HG03521 (cell line): ENCODE measurements around the gene RBP2.
"Not testable (repeated sequence)": the region's sequence is repeated elsewhere in the genome, so short reads cannot be mapped to it uniquely, and the experiment has no call there.

Experiments
- ATAC-seq: cut with Tn5 transposase; IDR thresholded peaks from one replicate; pipeline ENCODE4 v1.9.1; 2021; ENCODE audit warnings: mild to moderate bottlenecking, moderate library complexity; ENCODE audit not compliant: unreplicated experiment

The RBP2 gene

GRCh38 chr3:139447486-139447885, 28.8 kb downstream of the RBP2 start:
- ATAC-seq, result no peak

GRCh38 chr3:139444446-139444845, 31.9 kb downstream of the RBP2 start:
- no peak for ATAC-seq

- ATAC-seq, result no peak
These were observed 33.1 kb downstream of the RBP2 start for GRCh38 chr3:139443186-139443585.

- no peak for ATAC-seq
These were observed 34.7 kb downstream of the RBP2 start for GRCh38 chr3:139441656-139442055.

- no peak for ATAC-seq
These were observed 35.4 kb downstream of the RBP2 start for GRCh38 chr3:139440639-139441556.

GRCh38 chr3:139439278-139439677, 37.0 kb downstream of the RBP2 start:
- no peak for ATAC-seq

- no peak for ATAC-seq
These were observed 41.5 kb downstream of the RBP2 start for GRCh38 chr3:139434764-139435307.

GRCh38 chr3:139434228-139434627, 42.1 kb downstream of the RBP2 start:
- no peak for ATAC-seq

GRCh38 chr3:139433089-139433488, 43.2 kb downstream of the RBP2 start:
- no peak for ATAC-seq

- ATAC-seq, result no peak
These were observed 45.8 kb downstream of the RBP2 start for GRCh38 chr3:139430493-139430892.

GRCh38 chr3:139427283-139428060, 48.8 kb downstream of the RBP2 start:
- ATAC-seq, result no peak

GRCh38 chr3:139425745-139426400, 50.4 kb downstream of the RBP2 start:
- ATAC-seq, result no peak

- no peak for ATAC-seq
These were observed 53.1 kb downstream of the RBP2 start for GRCh38 chr3:139423232-139423631.

- ATAC-seq, result no peak
These were observed 54.9 kb downstream of the RBP2 start for GRCh38 chr3:139421460-139421859.

GRCh38 chr3:139421040-139421439, 55.3 kb downstream of the RBP2 start:
- no peak for ATAC-seq

GRCh38 chr3:139418144-139418543, 58.2 kb downstream of the RBP2 start:
- no peak for ATAC-seq

GRCh38 chr3:139416275-139416674, 60.0 kb downstream of the RBP2 start:
- no peak for ATAC-seq

GRCh38 chr3:139414608-139415224, 61.6 kb downstream of the RBP2 start:
- ATAC-seq, result no peak

- not testable (repeated sequence) for ATAC-seq
These were observed 63.4 kb downstream of the RBP2 start for GRCh38 chr3:139412891-139413290.
